Neutrophil (primary cell): ENCODE measurements around the gene MLF1.

Experiments
- H3K27ac ChIP-seq: fragments of 200-600 bp; sonication (generic); 2 replicates; pipeline ENCODE4 v1.5.1; 2016; ENCODE audit warnings: mild to moderate bottlenecking, moderate library complexity
- H3K27me3 ChIP-seq: fragments of 200-600 bp; sonication (generic); 2 replicates; pipeline ENCODE4 v1.6.0; 2016; ENCODE audit warnings: mild to moderate bottlenecking
- H3K36me3 ChIP-seq: fragments of 200-600 bp; sonication (generic); 2 replicates; pipeline ENCODE4 v1.5.1; 2017
- H3K4me1 ChIP-seq, 2 experiments: fragments of 200-600 bp in 1 of 2; sonication (generic) in 1 of 2; 1 replicate in 1 of 2; 2 replicates in 1 of 2; pipeline versions ENCODE4 v1.5.1 to v1.6.1; 2013 to 2016; ENCODE audit warnings: low read depth in 1 of 2, low read length in 1 of 2, mild to moderate bottlenecking in 1 of 2, moderate library complexity in 1 of 2; ENCODE audit not compliant: control insufficient read depth in 1 of 2, insufficient read depth in 1 of 2
- H3K4me3 ChIP-seq, 2 experiments: fragments of 200-600 bp in 1 of 2; sonication (generic) in 1 of 2; 1 replicate in 1 of 2; 2 replicates in 1 of 2; pipeline ENCODE4 v1.5.1; 2013 to 2016; ENCODE audit warnings: low read depth in 1 of 2, low read length in 1 of 2, mild to moderate bottlenecking in 1 of 2, moderate library complexity in 1 of 2
- H3K9me3 ChIP-seq: fragments of 200-600 bp; sonication (generic); 2 replicates; pipeline ENCODE4 v1.5.1; 2016
- TF ChIP-seq, protein P1 (sequence below): fragments of 200-600 bp; sonication (generic); IDR thresholded peaks from 2 replicates; pipeline ENCODE4 v1.5.1; 2016; ENCODE audit warnings: antibody characterized with exemption

The MLF1 gene, protein sequence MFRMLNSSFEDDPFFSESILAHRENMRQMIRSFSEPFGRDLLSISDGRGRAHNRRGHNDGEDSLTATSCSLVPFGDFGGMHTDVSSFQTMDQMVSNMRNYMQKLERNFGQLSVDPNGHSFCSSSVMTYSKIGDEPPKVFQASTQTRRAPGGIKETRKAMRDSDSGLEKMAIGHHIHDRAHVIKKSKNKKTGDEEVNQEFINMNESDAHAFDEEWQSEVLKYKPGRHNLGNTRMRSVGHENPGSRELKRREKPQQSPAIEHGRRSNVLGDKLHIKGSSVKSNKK

DNA sequence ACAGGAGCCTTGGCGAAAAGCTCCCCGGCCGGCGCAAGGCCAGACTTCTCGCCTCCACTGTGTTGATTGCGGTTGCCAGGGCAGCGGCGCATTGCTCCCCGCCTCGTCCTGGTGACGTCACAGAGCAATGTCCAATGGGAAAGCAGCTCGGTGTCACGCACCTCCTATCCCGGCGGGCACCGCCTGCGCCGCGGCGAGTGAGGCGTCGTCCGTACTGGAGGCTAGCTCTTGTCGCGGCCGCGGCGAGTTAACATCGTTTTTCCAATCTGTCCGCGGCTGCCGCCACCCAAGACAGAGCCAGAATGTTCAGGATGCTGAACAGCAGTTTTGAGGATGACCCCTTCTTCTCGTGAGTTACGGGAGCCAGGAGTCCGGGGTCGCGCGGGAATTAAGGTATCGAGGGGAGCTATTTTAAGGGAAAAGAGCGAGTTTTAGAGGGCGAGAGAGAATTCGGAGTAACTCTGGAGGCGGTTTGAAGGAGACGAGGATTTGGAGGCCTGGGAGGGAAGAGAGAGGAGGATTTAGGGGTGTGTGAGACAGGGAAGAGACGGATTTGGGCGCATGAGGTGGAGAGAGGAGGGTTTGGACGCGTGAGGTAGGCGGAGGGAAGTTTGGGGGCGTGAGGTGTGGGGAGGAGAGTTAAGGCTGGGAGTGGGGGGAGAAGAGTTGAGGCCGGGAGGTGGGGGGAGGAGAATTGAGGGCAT, at the start of gene MLF1:
TSS of gene MLF1 (plus strand) at position 196 of the 704 bp plus-strand sequence. CDS start at position 303, 107 bp downstream.
- Histone ChIP-seq H3K36me3 (no peaks in the 10 kb centered on the region), H3K9me3 (no peaks in the 10 kb centered on the region), H3K27ac (no peak within 1 kb of the TSS), H3K27me3 (peaks cover 66% of the 10 kb centered on the region), H3K4me1 (peaks cover 3 to 9% of the 10 kb centered on the region in 2 experiments), H3K4me3 (peak within 1 kb of the TSS; percentile 47 to 54)
- TF ChIP-seq, protein P1, sequence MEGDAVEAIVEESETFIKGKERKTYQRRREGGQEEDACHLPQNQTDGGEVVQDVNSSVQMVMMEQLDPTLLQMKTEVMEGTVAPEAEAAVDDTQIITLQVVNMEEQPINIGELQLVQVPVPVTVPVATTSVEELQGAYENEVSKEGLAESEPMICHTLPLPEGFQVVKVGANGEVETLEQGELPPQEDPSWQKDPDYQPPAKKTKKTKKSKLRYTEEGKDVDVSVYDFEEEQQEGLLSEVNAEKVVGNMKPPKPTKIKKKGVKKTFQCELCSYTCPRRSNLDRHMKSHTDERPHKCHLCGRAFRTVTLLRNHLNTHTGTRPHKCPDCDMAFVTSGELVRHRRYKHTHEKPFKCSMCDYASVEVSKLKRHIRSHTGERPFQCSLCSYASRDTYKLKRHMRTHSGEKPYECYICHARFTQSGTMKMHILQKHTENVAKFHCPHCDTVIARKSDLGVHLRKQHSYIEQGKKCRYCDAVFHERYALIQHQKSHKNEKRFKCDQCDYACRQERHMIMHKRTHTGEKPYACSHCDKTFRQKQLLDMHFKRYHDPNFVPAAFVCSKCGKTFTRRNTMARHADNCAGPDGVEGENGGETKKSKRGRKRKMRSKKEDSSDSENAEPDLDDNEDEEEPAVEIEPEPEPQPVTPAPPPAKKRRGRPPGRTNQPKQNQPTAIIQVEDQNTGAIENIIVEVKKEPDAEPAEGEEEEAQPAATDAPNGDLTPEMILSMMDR, result no peak

DNA sequence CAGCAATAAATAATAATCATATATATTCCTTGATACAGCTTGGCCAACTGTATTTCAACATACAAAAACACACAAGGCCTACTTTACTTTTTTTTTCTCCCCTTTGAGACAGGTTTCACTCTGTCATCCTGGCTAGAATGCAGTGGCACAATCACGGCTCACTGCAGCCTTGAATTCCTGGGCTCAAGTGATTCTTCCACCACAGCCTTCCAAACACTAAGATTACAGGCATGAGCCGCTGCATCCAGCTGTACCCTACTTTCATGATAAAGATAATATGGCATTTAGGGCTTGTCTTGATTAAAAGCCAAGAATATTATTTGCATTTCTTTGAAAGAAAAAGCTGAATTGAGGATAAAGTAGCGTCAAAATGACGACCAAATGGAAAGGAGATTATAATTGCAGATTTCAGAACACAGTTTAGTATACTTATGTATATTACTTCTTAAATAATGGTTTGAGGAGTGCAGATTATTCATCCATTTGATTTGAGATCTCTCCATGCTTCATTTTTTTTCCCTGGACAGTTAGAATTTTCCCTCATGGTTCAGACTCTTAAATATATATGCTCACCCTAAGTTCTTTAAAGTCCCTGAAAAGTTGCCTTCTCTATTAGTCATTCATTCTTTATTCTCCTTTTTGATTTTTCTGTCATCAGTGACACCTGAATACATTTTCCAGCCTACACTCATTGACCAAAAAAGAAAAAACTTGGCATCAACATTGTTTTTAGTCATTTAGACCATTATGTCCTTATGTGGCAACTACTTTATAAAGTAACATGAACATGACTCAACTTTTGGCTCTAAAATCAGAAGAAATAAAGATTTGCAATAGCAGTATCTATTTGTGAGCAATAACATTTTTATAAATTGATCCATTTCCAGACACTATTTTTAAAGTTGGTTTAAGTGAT, 48.5 kb upstream of the MLF1 start:
- H3K9me3 ChIP-seq, result no peaks in the 10 kb centered on the region
- H3K4me1 ChIP-seq, result no peaks in the 10 kb centered on the region
- H3K27me3 ChIP-seq, result no peaks in the 10 kb centered on the region
- H3K36me3 ChIP-seq, result no peaks in the 10 kb centered on the region
- no peak overlapping the region for H3K4me3 ChIP-seq
- TF ChIP-seq, protein P1, result no peak
- no peak overlapping the region for H3K27ac ChIP-seq

DNA sequence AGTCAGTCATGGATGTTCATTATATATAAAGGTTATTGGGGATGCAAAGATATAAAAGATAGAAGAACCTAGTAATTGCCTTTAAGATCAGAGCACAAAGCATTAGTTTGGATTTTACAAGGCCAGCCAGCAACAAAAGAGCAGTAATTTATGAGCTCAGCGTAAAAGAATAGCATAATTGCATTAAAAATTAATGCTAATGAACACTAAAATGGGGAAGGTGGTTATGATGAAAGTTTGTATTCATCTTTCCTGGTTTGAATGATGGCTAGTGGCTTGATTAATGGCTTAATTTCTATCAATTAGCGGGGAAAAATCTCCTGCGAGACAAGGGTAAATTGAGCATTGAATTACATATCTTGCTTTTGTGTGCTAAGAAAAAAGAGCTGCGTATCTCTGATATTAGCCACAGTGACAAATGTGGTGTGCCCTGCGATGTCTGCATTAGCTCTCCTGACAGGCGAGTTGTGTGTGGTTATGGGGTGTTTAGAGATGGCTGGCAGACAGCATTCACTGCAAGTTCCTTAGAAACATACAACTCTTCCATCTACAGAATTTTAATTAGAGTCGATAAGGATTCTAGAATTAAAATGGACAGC, 42.8 kb upstream of the MLF1 start:
- TF ChIP-seq, protein P1, result no peak

DNA sequence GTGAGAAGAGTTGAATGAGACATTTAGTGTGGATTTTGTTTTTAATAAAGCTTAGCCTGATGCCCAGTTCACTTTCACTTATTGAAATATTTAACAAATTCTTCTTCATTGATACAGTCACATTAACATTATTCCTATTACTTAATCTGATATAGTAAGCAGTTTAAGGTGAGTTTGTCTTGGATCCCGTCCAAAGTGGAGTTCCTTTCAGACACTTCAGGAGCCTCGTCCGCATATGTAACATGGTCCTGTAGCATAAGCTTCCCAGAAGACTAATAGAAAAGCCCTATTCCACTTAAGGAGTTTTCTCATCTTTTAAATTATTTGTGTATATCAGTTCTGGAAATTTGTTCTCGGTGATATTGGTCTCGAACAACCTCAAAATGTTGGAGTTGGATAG, 39.7 kb upstream of the MLF1 start:
- no peaks in the 10 kb centered on the region for H3K27me3 ChIP-seq
- H3K4me3 ChIP-seq, result no peak overlapping the region
- H3K9me3 ChIP-seq, result no peaks in the 10 kb centered on the region
- H3K36me3 ChIP-seq, result no peaks in the 10 kb centered on the region
- no peak overlapping the region for H3K27ac ChIP-seq
- H3K4me1 ChIP-seq, result no peaks in the 10 kb centered on the region
- TF ChIP-seq, protein P1, result no peak

More for the DNA sequence above, 42.8 kb upstream of the MLF1 start:
- Histone ChIP-seq H3K9me3 (no peaks in the 10 kb centered on the region), H3K36me3 (no peaks in the 10 kb centered on the region), H3K27me3 (no peaks in the 10 kb centered on the region), H3K4me1 (no peaks in the 10 kb centered on the region), H3K27ac (no peak overlapping the region), H3K4me3 (no peak overlapping the region)

DNA sequence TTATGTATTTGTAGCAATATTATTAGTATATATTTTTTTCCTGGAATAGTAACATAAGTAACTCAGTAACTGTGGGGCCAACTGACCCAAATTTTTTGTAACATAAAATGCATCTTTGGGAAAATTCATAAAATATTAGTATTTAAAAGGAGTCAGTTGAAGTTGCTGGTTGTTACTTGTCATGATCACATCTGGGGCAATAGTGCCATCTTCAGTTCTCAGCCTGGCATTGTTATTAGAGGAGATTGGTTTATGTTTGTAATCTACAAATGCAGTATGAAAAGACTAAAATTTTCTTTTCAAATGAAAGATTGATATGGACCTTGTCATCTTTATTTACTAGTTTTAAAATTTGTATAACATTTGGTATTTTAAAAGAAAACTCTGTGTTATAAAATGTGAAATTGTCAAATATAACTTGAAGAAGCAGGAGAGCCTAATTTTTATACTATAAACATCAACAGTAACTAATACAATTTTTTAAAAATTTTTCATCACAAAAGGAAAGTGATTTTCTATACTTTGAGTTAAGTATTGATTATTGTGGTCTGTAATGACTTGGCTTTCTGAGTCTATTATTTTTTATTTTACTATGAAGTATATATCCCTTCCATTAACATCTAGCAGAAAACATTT, 38.8 kb upstream of the MLF1 start:
- TF ChIP-seq, protein P1, result no peak
- no peak overlapping the region for H3K4me3 ChIP-seq
- no peaks in the 10 kb centered on the region for H3K27me3 ChIP-seq
- no peak overlapping the region for H3K27ac ChIP-seq
- no peaks in the 10 kb centered on the region for H3K4me1 ChIP-seq
- H3K9me3 ChIP-seq, result no peaks in the 10 kb centered on the region
- no peaks in the 10 kb centered on the region for H3K36me3 ChIP-seq
